GM19397 (cell line): ENCODE results near the gene COX4I1.
"Not testable (repeated sequence)": the region's sequence is repeated elsewhere in the genome, so short reads cannot be mapped to it uniquely, and the experiment has no call there.

Experiments used
- ATAC-seq: cut with Tn5 transposase; IDR thresholded peaks from one replicate; pipeline ENCODE4 v1.9.1; 2021; ENCODE audit warnings: mild to moderate bottlenecking, moderate library complexity; ENCODE audit not compliant: unreplicated experiment

Gene COX4I1

DNA sequence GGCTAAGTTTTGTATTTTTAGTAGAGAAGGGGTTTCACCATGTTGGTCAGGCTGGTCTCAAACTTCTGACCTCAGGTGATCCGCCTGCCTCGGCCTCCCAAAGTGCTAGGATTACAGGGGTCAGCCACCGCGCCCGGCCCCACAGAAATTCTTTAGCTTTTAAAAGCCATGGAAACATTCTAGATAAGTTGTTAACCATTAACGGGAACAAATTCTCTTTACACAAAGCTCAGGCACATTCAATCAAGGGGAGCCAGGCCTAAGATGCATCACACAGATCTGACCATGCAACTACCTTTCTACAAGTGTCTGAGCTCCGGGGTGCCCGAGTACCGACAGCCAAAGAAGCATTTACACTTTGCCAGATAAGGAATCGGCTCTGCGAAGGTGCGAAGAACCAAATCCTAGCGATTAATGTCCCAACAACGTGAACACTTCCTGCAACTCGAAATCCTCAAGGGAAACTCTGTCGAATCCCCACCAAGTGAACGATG lies 1.2 kb upstream of the COX4I1 start:
- ATAC-seq, result no peak

DNA sequence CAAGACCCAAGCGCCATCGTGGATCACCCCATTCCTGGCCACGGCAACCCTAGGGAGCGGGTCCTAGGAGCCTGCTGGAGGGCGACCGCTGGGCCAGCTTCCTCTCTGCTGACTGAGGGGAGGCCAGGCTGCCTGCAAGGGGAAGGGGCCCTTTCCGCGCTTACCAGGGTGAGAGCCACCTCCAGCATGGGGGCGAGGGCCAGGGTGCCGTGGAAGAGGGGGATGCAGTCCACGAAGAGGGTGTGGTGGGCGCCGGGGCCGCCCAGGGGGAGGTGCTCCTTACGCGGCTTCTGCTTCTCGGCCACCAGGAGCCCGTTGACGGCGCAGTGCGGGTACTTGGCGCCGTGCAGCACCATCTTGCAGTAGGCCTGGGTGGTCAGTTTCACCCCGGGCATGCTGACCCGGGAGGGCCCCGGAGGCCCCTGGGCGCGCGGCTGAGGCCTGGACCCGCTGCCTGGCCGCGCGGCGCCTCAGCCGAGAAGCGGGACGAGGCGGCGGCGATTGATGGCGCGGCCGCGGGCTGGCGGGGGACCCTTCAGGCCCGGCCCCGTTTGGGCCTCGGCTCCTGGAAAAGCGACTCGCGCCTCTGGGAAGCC lies 496 bp upstream of the COX4I1 start:
- ATAC-seq, result peak; percentile 25

DNA sequence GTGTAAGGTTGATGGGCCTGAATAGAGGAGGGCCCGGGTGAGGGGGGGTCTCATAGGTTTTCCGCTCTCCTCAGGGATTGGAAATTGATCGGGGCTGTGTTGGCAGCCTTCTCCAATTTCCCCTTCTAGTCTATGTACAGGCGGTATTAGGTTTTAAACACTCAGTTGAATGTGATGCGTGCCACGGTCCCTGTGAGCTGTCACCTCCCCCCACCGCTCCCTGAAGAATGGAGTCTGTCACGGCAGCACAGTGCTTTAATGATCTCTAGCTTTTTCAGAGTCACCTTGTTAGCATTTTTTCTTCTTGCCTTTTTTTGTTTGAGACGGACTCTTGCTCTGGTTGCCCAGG lies 800 bp downstream of the COX4I1 start:
- no peak for ATAC-seq

DNA sequence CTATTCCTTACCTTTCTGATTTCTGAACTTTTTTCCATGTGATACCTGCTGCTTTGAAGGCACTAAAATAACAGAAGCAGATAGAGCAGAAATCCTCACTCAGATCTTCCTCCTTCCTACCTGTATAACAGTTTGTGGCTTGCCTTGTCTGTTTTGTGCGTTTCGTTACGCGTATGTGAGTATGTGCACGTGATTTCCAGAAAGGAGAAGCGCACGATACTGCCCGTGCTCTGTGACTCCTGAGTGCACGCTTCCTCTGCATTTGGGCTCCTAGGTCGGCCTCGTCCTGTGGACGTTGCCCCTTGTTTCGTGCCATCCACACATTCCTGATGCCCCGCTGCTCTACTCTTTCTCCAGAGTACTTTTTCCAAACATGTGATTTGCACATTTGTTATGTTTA lies 4.1 kb downstream of the COX4I1 start:
- ATAC-seq, result no peak

DNA sequence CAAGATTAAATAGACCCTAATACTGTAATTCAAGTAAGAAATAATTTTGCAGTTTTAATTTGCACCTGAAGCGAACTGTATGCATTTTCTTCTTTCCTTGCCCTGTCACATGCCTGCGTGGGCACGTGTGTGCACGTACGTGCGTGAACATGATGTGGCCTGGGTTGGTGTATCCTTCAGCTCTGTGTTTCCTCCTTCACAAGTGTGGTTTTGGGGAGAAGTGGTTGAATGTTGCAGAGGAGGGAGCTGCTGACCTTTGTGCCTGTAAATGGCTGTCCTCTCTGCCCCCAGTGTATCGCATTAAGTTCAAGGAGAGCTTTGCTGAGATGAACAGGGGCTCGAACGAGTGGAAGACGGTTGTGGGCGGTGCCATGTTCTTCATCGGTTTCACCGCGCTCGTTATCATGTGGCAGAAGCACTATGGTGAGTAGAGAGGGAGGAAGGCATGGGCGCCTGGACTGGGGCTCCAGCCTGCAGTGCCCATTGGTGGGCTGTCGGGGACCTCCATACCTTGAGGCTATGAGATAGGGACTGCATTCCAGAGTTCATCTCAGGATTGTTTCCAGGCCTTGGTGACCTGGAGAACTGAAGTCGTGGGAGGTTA lies 6.0 kb downstream of the COX4I1 start:
- no peak for ATAC-seq

DNA sequence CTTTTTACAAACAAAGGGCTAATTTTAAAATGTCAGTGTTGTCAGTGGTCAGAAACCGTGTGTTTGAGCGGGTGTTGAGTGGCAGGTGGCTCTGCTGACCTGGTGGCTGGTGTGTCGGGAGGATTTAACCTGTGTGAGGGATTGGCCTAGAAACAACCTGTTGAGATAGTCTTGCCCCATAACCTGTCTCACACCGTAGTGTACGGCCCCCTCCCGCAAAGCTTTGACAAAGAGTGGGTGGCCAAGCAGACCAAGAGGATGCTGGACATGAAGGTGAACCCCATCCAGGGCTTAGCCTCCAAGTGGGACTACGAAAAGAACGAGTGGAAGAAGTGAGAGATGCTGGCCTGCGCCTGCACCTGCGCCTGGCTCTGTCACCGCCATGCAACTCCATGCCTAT lies 7.0 kb downstream of the COX4I1 start:
- no peak for ATAC-seq

DNA sequence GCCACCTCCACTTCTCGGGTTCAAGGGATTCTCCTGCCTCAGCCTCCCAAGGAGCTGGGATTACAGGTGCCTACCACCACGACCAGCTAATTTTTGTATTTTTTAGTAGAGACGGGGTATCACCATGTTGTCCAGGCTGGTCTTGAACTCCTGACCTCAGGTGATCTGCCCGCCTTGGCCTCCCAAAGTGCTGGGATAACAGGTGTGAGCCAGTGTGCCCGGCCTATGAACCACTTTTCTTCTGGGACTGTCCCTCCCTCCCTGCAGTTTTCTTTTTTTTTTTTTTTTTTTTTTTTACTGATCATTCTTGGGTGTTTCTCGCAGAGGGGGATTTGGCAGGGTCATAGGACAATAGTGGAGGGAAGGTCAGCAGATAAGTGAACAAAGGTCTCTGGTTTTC lies 7.8 kb downstream of the COX4I1 start:
- ATAC-seq, result not testable (repeated sequence)

DNA sequence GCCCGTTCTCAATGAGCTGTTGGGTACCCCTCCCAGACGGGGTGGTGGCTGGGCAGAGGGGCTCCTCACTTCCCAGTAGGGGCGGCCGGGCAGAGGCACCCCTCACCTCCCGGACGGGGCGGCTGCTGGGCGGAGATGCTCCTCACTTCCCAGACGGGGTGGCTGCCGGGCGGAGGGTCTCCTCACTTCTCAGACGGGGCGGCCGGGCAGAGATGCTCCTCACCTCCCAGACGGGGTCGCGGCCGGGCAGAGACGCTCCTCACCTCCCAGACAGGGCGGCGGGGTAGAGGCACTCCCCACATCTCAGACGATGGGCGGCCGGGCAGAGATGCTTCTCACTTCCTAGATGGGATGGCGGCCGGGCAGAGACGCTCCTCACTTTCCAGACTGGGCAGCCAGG lies 8.6 kb downstream of the COX4I1 start:
- ATAC-seq, result not testable (repeated sequence)

DNA sequence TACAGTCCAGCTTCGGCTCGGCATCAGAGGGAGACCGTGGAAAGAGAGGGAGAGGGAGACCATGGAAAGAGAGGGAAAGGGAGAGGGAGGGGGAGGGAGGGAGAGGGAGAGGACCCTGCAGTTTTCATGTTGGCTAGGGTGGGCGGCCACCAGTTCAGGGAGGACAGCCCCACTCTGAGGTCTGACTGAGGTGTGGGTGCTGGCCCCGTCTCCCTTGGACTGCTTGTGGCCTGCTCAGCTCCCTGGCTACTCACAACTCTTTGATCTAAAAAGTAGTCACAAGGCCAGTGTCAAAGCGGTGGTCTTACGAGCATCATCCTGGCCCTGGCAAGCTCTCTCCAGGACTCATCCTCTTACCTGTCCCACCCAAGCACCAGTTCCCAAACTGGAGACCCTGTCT lies 9.4 kb downstream of the COX4I1 start:
- ATAC-seq, result no peak

DNA sequence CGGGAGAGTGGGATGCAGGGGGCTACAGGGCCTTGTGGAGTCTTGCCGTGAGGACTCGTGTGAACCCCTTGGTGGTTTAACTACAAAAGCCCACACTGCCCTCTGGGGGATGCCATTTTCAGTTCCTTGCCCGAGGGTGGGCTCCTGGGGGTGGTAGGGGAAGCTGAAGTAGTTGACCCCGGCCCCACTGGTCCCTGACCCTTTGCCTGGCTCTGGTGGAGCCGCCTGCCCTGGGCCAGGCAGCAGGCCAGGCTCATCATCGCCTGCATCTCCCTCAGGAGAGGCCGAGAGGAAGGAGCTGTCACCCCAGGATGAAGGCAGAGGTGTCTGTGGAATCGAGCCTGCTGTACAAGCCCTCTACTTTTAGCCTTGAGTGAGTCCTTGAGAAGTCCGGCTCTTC lies 10.2 kb downstream of the COX4I1 start:
- no peak for ATAC-seq

DNA sequence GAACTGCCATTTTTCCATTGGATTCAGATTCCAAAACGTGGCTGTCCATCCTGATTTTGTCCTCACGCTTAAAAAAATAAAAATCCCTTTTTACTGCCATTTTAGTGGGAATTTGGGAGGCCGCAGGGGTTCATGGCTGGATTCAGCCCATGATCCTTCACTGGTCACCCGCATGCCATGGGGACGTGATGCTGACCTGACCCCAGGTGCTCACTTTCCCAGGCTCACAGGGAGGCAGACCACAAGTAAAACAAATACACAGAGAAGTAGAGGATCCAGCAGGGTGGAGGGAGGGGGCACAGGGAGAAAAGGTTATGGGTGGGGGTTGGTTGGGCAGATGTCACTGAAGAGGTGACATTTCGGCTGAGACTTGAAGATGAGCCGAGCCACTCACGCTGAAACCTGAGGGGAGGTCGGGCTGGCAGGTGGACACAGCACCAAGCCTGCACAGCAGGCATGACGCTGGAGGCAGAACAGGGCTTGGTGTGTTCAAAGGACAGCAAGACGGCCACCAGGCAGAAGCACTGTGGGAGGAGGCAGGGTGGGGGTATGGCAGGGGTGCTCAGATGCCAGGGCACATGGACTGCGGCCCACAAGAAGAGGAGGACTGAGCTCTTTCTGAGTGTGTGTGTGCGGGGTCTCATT lies 10.7 kb downstream of the COX4I1 start:
- no peak for ATAC-seq

DNA sequence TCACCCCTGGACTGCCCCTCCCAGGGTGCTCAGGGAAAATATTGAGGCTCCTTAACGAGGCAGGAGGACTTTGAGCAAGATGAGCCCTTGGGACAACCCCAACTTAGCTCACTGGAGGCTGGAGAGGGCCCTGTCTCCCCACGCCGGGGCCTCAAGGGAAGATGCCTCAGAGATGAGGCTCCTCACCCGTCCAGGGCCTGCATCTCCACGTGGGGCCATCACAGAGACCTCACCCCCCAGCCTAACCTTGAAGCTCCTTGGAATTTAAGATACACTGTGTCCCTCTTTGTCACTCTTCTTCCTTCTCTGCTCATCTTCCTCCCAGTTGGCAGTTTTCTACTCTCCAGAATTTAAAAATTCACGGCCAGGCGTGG lies 11.2 kb downstream of the COX4I1 start:
- no peak for ATAC-seq

DNA sequence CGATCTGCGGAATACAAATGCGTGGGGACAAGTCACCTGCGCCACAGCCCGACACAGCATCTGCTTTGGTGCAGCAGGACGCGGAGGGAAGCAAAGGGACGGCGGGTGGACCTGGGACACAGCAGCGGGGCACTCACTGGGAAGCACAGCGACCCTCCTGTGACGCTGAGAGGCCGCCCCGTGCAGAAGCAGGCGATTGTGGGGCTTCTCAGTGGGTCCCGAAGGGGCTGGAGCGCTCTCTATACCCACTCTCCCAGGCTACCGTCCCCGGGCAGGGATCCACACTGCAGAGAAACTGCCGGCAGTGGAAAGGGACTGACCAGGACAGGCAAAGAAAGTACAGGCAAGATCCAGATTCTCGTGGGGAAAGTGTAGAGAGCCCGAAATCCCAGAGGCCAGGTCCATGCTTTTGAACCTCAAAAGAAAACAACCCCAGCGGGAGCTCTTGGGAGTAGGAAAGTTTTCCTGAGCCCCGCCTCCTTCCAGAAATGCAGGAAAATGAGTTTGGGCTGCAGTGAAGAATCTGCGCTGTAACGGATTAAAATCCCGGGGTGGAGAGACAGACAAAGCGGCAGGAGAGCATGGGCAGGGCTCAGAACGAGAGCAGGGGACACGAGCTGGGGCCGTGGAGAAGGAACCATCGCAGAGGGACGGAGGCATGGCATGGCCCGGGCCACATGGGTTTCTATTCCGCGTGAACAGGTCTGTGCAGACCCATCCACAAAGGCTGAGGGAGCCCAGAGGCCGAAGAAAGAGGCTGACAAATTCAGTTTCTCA lies 12.7 kb downstream of the COX4I1 start:
- ATAC-seq, result no peak

DNA sequence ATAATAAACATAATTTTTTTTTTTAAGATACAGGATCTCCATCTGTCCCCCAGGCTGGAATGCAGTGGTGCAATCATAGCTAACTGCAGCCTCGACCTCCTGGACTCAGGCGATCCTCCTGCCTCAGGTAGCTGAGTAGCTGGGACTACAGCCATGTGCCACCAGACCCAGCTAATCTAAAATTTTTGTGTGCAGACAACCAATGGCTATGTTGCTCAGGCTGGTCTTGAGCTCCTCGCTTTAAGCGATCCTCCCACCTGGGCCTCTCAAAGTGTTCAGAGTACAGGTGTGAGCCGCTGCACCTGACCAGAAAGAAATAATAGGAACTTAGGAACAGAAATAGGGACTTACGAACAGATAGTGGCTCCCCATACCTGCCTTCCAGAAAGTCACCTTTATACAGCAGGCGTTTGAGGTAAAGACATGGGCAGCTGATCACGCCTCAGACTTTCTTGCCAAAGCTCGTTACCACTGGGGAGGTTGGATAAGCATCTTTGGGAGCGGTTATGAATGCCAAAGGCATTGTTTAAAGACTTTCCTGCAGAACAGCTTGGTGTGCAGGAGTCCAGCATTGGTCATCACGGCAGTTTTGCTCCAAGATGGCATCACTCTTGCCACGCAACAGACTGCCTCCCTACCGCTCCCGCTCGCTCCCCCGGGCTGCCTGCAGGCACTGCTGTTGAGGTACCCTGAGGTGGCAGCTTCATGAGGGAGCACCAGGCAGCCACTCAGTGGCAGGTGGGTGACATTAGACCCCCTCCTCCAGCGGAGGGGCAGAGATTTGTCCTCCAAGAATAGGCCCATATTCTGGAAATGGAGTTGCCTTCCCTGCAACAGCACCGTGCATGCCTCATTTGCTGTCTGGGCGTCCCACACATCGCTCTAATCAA lies 13.6 kb downstream of the COX4I1 start:
- no peak for ATAC-seq

DNA sequence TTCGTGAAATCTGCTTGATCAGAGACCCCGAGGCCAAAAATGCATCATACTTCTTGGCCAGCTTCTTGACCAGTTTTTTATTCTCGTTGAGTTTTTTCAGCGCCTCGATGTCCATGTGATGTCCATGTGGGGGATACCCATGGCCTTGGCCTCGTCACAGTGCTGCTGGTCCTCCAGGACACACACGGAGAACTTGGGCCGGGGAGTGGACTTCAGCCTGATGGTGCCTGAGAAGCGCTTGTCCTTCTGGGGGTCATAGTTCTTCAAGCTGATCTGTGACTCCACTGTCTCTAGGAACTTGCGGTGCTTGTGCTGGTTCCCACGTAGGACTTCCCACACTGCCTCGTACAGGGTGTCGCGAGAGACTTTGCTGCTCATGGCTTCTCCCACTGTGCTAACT lies 16.7 kb downstream of the COX4I1 start:
- ATAC-seq, result no peak

DNA sequence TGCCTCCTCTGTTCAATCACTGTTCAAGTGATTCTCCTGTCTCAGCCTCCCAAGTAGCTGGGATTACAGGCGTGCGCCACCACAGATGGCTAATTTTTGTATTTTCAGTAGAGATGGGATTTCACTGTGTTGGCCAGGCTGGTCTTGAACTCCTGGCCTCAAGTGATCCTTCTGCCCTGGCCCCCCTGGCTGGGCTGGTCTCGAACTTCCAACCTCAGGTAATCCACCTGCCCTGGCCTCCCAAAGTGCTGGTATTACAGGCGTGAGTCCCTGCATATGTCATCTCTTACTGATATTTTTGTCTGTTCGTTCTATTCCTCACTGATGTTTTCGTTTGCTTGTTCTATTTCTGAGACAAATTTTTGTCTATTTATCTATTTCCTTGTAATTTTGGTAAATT lies 17.7 kb downstream of the COX4I1 start:
- ATAC-seq, result not testable (repeated sequence)

DNA sequence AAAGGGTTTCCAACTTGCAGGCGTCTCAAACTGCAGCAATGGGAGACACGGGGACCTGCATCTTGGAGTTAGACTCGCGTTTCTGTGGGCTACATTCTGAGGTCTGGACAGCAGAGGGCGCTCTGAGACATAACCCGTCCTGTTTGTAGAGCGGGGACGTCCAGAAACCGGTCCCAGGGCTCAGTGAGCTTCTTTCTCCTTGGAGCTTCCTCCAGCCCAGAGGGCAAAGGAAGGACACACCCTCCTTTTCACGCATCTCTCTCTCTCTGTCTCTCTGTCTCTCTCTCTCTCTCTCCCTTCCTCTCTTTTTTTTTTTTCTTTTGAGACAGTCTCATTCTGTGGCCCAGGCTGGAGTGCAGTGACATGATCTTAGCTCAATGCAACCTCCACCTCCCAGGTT lies 19.8 kb downstream of the COX4I1 start:
- ATAC-seq, result no peak

DNA sequence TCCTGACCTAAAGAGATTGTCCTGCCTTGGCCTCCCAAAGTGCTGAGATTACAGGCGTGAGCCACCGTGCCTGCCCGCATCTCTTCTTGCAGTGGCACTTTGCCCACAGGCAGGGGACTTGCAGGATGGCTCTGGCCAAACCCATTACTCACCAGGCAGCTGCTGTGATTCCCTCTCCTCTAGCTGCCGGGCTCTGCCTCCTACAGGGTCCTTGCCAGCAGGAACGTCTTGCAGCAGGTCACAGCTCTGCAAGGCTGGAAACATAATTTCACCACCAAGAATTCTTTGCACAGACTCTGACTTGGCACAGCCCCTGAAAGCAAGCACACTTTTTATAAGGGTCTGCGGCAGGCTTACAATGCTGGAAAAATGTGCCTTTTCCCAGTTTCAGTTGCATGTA lies 20.3 kb downstream of the COX4I1 start:
- no peak for ATAC-seq

DNA sequence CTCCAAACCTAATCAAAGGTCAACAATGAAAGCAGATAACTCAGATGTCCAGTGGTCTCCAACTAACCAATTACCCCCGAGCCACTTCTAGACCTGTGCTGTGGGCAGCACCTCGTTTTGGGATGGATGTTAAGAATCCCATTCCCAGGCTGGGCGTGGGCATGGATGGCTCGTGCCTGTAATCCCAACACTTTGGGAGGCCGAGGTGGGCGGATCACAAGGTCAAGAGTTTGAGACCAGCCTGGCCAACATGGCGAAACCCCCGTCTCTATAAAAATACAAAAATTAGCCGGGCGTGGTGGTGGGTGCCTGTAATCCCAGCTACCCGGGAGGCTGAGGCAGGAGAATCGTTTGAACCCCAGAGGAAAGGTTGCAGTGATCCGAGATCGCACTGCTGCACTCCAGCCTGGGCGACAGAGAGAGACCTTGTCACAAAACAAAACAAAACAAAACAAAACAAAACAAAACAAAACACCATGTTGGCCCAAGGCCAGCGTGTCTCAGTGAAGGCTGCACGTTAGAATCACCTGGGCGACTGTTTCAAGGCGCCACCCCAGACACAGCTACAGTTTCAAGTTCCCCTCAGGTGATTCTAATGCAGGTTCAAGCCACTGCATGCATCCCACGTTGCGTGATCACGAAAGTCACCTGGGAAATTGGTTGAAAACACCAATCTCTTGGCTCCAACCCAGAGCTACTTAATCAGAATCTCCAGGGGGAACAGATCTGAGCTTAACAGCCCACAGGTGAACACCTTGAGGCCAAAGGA lies 21.3 kb downstream of the COX4I1 start:
- ATAC-seq, result no peak
